Measurements from ENCODE around the gene MPHOSPH6.

DNA sequence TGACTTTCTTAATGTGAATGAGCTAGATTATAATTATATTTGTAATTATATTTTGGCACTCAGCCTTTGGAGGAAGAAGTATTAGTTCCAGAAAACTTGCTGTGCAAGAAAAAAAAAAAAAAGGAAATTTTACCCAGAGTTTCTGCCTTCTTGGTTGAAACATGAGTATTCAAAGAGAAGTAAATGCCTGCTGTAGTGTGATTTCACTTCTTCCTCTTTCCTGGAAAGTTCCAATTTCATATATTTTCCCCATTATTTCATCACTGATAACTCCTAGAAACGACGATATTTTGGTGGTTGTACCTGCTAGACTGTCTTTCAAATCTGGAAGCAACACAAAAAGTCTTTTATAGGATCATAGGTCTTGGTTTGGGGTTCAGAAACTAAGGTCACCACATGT, 20.4 kb upstream of the MPHOSPH6 start:
- no peak for TF ChIP-seq YY1 (IDR thresholded peaks at IDR 0.05; ENCODE audit: low read depth)
- no peak for TF ChIP-seq TAF1 (IDR thresholded peaks at IDR 0.05; ENCODE audit: low read depth)
- no peak for TF ChIP-seq TCF12 (IDR thresholded peaks at IDR 0.05; ENCODE audit: low read depth)
- no peak for TF ChIP-seq CREB1 (IDR thresholded peaks at IDR 0.05; ENCODE audit: low read depth)
- TF ChIP-seq EP300 (IDR thresholded peaks at IDR 0.05; ENCODE audit: borderline replicate concordance): no peak
- TF ChIP-seq, protein P1, sequence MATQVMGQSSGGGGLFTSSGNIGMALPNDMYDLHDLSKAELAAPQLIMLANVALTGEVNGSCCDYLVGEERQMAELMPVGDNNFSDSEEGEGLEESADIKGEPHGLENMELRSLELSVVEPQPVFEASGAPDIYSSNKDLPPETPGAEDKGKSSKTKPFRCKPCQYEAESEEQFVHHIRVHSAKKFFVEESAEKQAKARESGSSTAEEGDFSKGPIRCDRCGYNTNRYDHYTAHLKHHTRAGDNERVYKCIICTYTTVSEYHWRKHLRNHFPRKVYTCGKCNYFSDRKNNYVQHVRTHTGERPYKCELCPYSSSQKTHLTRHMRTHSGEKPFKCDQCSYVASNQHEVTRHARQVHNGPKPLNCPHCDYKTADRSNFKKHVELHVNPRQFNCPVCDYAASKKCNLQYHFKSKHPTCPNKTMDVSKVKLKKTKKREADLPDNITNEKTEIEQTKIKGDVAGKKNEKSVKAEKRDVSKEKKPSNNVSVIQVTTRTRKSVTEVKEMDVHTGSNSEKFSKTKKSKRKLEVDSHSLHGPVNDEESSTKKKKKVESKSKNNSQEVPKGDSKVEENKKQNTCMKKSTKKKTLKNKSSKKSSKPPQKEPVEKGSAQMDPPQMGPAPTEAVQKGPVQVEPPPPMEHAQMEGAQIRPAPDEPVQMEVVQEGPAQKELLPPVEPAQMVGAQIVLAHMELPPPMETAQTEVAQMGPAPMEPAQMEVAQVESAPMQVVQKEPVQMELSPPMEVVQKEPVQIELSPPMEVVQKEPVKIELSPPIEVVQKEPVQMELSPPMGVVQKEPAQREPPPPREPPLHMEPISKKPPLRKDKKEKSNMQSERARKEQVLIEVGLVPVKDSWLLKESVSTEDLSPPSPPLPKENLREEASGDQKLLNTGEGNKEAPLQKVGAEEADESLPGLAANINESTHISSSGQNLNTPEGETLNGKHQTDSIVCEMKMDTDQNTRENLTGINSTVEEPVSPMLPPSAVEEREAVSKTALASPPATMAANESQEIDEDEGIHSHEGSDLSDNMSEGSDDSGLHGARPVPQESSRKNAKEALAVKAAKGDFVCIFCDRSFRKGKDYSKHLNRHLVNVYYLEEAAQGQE (IDR thresholded peaks at IDR 0.05; ENCODE audit: low read depth): no peak
- TF ChIP-seq, protein P2, sequence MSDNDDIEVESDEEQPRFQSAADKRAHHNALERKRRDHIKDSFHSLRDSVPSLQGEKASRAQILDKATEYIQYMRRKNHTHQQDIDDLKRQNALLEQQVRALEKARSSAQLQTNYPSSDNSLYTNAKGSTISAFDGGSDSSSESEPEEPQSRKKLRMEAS (IDR thresholded peaks at IDR 0.05): no peak

Measured in Ishikawa (cell line).